Stimulated activated CD8-positive, alpha-beta memory T cell treated with anti-CD3 and anti-CD28 coated beads, Interleukin-15, amount 100 ng/mL, for 1 hour (primary cell): ENCODE results near the gene FCHO2.

Experiments
- DNase-seq: peaks from one replicate; pipeline ENCODE4 v3.0.0-alpha.2; 2020; ENCODE audit warnings: low read depth

Gene FCHO2

GRCh38 chr5:73114044-73114688 lies 158.3 kb downstream of the FCHO2 start:
- no peak for DNase-seq

DNA sequence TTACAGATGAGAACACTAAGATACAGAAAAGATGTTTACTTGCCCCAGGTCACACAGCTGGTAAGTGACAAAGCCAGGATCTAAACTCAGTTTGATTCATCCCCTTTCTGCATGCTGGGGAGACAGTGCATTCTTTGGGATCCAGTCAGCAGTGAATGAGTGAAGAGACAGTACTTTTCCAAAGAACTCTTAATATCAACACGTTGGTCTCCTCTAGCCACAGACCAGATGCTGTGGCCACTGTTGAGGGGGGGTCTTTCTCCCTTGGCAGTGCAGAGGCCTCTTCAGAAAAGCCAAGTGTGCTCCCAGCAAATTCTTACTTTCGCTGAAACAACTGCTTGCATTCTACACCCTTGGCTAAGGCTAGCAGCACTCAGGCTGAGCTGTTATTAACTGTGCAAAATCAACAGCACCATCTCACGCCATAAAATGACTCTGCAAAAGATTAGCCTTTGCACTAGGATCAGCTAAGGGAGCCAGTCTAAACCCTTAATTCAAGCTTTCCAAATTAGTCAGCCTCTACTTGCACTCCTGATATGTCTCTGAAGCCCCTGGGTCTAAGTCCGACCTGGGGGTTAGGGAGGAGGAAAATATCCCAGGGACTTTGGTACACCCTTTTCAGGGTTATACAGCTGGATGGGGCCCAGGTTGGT lies 159.7 kb downstream of the FCHO2 start:
- DNase-seq: no peak

DNA sequence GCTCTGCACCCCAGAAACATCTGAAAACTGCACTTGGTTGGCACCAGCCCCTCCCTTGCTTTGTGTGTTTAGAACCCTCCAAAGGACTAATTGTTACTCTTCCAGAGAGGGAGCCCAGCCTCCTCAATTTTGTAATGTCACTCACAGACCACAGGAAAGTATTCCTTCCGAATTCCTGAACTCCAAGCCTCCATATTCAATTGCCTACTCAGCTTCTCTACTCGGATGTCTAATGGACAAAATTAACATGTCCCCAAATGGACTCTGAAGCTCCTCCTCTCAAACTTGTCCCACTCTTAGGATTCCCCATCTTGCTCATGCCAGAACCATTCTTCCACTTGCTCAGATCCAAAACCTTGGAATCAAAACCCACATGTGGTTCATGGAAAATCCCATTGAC lies 160.7 kb downstream of the FCHO2 start:
- DNase-seq: no peak

DNA sequence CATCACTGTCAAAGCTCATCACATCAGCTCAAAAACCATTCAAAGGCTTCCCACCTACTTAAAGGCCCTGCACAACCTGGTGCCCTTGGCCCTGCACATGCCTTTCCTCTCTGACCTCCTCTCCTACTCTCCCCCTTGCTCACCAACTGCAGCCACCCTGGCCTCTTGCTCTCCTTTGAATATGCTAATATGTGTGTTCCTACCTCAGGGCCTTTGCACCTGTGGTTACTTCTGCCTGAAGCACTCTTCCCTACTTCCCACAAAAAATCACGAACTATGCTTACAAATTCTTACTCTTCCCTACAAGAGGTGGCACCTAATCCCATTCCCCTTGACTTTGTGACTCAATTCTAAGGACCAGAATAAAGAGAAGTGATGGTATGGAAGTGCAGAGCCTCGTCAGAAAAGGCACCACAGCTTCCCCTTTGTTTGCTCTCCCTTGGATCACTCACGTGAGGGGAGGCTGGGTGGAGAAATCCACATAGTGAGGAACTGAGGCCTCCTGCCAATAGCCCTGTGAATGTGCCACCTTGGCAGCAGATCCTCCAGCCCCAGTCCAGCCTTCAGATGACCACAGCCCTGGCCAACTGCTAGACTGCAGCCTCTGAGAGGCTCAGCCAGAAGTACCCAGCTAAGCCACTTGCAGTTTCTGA lies 161.4 kb downstream of the FCHO2 start:
- no peak for DNase-seq

DNA sequence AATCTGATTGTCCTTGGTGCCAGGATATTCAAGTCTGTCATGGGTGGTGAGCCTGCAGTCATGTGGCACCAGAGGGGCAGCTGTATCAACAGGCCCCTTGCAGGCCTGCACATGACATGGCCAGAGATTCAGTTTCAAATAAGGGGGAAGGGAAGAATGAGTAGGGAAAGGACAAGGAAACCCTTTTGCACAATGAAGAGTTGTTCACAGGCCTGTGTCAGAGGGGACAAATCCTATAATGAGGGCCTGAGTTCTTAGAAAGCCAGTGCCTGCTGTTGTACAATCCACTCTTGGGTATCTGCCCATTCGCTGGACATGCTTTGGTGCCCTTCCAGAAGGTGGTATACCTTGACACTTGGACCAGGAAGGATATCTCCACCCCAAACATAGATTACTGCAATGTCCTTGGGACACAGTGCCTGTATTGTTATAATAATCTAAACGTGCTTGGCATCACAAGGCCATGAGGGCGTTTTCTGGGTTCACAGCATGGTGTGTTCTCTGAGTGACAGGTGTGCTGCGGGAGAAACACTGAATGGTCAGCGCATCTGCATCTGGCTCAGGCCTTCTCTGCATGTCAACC lies 162.6 kb downstream of the FCHO2 start:
- no peak for DNase-seq

GRCh38 chr5:73119451-73120157 lies 163.8 kb downstream of the FCHO2 start:
- DNase-seq: no peak

DNA sequence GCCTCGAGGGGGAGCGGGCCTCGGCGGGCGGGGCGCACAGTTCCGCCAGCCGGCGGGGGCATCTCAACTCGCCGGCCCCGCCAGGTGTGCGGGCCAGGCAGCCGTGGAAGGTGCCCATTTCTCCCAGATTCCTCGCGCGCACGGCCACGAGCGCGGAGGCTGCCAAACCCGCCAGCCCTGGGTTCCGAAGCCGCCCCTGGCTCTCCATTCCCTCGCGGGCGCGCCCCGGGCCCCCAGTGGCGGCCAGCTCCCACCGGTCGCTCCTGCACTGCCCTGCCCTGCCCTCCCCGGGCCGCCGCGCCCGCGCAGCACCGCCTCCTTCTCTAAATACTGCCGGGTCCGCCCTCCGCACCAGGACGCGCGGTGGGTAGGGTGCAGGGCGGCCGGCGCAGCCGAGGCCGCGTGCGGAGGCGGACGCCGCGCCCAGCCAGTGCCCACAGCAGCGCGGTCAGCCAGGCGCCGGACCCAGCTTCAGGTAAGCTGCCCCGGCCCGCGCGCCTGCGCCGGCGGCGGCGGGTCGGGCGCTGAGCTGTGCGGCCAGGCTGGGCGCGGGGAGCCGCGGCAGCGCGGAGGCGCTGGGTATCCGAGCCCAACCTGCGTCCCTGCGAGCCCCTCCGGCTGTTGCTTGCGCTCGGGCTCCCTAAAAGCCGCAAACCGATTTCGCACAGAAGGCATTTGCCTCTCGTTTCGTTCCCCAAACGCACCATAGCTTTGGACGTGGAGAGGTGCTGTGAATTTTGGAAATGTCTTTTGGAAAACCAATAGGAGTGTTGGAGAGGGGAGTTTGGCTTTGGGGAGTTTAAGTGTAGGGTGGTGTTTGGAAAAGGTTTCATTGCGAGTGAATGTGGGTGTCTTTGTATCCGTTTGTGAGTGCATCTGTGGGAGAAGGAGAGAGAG lies 164.6 kb downstream of the FCHO2 start, which contains the start of gene TMEM171:
Gene TMEM171 (plus strand): TSS at position 354 of the 897 bp plus-strand sequence. CDS start 2,799 bp downstream, outside the sequence.
- no peak for DNase-seq

- no peak for DNase-seq
Observed at GRCh38 chr5:73121119-73121463, 165.2 kb downstream of the FCHO2 start.

- DNase-seq: no peak
Observed at GRCh38 chr5:73122875-73123810, 167.3 kb downstream of the FCHO2 start.

DNA sequence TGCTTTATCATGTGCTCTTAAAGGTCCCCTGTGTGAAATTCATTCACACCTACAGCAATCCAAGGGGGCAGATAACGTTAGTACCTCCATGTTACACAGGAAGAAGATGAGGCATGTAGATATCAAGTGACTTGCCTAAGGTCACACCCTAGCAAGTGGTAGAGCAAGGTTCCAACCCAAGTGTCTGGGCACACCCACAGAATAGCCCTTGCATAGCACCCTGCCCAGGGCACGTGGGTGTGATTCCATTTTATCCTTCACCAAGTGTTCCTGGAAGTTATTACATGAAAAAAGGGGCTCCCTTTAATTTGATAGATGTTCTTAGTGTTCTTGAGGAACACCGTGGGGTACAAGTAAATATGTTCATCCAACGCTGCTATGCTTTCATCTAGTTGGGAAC lies 169.4 kb downstream of the FCHO2 start:
- DNase-seq: no peak

DNA sequence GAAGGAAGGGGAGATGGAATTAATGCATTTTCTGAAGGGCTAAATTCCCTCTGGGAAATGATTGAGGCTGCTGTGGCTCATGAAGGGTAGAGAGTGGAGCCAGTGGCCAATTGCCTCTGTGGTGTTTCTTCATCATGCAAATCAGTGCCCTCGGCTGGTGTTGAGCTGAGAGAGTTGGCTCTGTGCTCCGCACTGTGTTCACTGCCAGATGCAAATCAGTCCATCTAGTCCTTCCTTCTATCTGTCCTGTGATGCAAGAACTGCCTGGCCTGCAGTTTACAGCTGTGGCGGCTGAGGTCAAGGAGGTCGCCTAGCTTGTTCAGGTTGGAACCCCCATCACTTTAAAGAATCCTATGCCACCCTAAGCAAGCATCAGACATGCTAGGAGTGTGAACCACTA lies 170.5 kb downstream of the FCHO2 start:
- DNase-seq: no peak

- DNase-seq: no peak
Observed at GRCh38 chr5:73126957-73127356, 171.1 kb downstream of the FCHO2 start.

DNA sequence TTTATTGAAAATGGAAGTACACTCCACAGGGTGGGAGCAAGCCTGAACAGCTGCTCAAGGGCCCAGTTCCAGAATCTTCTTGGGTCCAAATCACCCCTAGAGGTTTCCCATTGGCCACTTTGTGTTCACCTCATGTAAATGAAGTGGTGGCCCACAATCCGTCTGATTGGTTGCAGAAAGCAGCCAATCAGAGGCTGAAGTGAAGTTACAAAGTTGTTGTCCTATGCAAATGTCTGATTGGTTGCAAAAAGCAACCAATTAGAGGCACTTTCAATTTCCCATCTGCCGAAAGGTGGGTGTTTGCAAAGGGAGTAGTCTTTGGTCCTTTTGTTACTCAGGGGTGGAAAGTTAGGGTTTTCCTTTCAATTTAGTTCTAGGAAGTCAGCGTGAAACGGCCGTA lies 173.3 kb downstream of the FCHO2 start:
- DNase-seq: no peak

- DNase-seq: no peak
Observed at GRCh38 chr5:73130811-73131210, 175.0 kb downstream of the FCHO2 start.

DNA sequence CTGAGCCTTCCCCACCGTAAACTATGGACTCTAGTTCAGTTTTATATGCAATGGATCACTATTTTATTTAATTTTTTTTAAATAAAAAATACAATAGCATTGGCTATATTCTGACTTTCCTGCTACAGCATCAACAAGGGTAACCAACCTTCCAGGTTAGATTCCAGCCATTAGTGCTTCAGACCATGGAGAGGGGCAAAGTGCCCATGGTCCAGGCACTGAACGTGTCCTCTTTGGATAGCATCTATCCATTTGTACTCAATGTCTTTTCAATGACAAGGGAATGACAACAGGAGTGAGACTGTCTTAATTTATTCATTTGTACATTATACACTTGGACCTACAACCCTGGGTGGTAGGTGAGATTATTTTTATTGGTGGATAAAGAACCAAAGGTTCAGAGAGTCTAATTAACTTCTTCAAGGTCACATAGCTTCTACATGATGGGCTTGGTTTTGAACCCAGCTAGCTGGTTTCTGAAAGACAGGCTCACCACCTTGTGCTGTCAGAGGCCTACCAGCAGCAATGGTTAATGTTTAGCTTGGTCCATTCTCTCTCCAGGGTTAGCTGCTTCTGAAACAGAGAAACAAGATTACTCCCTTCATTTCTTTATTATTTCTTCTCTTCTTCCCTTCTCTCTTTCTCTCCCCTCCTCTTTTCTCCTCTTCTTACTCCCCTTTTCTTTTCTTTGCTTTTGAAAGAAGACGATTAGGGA lies 176.0 kb downstream of the FCHO2 start:
- DNase-seq: no peak

DNA sequence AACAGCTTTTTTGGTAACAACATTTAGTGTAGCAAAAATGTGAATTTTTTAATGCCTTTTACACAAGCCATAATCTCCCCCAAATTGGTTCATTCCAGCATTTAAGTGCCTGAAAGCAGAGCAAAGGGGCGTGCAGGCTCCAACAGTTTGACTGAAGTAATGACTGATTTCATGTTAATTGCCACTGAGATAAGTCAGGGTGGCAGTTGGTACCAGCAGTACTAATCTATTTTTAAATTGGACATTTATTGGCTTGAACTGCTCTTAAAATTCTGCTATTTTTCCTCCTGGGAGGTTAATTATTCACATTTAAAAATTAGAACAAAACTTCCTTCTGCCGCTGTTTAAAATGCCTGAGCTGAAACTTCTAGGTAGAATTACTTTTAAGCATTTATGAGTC lies 176.9 kb downstream of the FCHO2 start:
- DNase-seq: no peak

- DNase-seq: no peak
Observed at GRCh38 chr5:73135021-73135420, 179.2 kb downstream of the FCHO2 start.

DNA sequence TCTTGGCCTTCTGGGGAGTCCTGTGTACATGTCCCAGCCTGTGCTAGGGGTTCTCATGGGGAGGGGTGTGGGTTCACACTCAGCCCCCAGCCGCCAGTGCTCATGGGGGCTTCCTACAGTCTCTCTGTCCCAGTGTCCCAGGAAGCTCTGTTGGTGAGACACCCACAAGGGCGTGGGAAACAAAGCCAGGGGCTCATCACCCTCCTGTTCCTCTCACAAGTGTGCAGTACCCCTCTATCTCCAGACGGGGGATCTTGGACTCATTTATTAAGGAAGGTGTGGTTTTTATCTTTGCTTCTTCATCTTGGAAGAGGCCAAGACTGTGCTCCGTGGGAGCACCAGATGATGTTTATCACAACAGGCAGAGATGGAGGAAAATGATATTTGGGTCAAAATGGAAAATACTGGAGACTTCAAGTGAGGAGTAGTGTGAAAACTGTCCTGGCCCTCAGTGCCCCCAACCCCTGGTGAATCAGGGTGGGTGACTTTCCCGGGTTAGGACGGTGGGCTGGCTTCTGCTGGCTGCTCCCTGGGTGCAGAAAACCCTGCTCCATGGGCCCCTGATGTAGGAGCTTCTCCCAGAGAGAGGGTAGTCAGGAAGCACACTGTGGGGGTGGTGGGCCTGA lies 179.7 kb downstream of the FCHO2 start:
- no peak for DNase-seq

DNA sequence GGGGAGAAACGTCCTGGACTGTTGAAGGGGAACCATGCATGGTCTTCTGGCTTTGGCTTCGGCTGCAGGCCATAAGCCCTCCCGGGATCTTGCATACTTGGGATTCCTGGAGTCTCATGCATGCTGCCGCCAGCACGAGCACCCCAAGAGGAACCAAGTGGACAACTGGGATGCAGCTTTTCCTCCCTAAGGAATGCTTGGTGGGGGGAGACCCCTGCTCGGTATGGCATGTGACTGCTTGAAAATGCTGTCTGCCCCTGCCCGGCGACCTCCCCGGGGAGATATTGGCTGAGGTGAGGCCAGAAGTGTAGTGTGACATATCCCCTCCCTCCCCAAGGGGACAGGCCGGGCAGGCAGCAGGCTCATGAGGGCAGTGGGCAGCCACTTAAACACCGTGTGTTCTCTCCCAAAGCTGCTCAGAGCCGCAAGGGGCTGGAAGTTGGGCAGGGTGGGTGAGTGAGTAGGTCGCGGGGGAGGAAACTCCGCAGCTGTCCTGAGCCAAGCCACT lies 180.3 kb downstream of the FCHO2 start:
- DNase-seq: no peak
